Common myeloid progenitor, CD34-positive (primary cell): ENCODE data around the gene MAN1A2.
A peak's percentile ranks its signal among the peaks of the same experiment; 100 is the strongest.

Source experiments
- CTCF ChIA-PET: fragments of 350-600 bp; sonication (Branson Sonifier 250); formaldehyde crosslinking; loops from one replicate; lab custom pipeline; 2021; ENCODE audit warnings: antibody characterized with exemption; lab: Charles Lee
- POLR2A ChIA-PET: fragments of 350-600 bp; sonication (Branson Sonifier 250); formaldehyde crosslinking; loops from one replicate; lab custom pipeline; 2021; ENCODE audit warnings: antibody characterized with exemption; lab: Charles Lee
- DNase-seq, 3 donors: peaks; one replicate each; pipeline versions ENCODE4 v3.0.0 to v3.0.0-alpha.2; 2013
- H3K27ac ChIP-seq, 2 experiments: 1 replicate in 1 of 2; 2 replicates in 1 of 2; pipeline ENCODE4 v1.7.0; 2013; ENCODE audit warnings: inconsistent platforms in 2 of 2, low read length in 2 of 2, mild to moderate bottlenecking in 2 of 2, low read depth in 1 of 2, moderate library complexity in 1 of 2; ENCODE audit not compliant: severe bottlenecking in 2 of 2, insufficient read depth in 1 of 2, poor library complexity in 1 of 2
- H3K27me3 ChIP-seq, 5 experiments: replicated peaks in 2 of 5; 1 replicate in 3 of 5; 2 replicates in 2 of 5; pipeline versions ENCODE4 v1.6.1 to v1.7.0; 2013; ENCODE audit warnings: low read length in 4 of 5, mild to moderate bottlenecking in 2 of 5, moderate library complexity in 2 of 5, inconsistent platforms in 1 of 5; ENCODE audit not compliant: insufficient read depth in 5 of 5, control insufficient read depth in 4 of 5
- H3K36me3 ChIP-seq, 4 experiments: 1 replicate in 2 of 4; 2 replicates in 2 of 4; pipeline versions ENCODE4 v1.6.1 to v1.7.0; 2013; ENCODE audit warnings: low read length in 3 of 4, control low read depth in 1 of 4, mild to moderate bottlenecking in 1 of 4; ENCODE audit not compliant: control insufficient read depth in 4 of 4, insufficient read depth in 4 of 4
- H3K4me1 ChIP-seq, 4 experiments: 1 replicate in 3 of 4; 2 replicates in 1 of 4; pipeline versions ENCODE4 v1.6.1 to v1.7.1; 2013; ENCODE audit warnings: low read length in 3 of 4, mild to moderate bottlenecking in 3 of 4, control low read depth in 1 of 4, inconsistent platforms in 1 of 4, moderate library complexity in 1 of 4; ENCODE audit not compliant: control insufficient read depth in 4 of 4, insufficient read depth in 4 of 4; ENCODE audit errors: control extremely low read depth in 1 of 4
- H3K4me3 ChIP-seq, 7 experiments: 1 replicate in 4 of 7; 2 replicates in 3 of 7; pipeline versions ENCODE4 v1.5.1 to v1.7.0; 2013; ENCODE audit warnings: mild to moderate bottlenecking in 7 of 7, low read length in 6 of 7, moderate library complexity in 6 of 7, inconsistent platforms in 2 of 7, low read depth in 2 of 7, control low read depth in 1 of 7; ENCODE audit not compliant: insufficient read depth in 4 of 7, control insufficient read depth in 1 of 7; ENCODE audit errors: extremely low read depth in 1 of 7
- H3K9me3 ChIP-seq, 5 experiments: 1 replicate in 4 of 5; 2 replicates in 1 of 5; pipeline versions ENCODE4 v1.6.1 to v1.7.1; 2013; ENCODE audit warnings: low read length in 4 of 5, mild to moderate bottlenecking in 2 of 5, inconsistent platforms in 1 of 5, low read depth in 1 of 5, moderate library complexity in 1 of 5; ENCODE audit not compliant: control insufficient read depth in 4 of 5, insufficient read depth in 2 of 5; ENCODE audit errors: control extremely low read depth in 1 of 5
- WGBS: methylation state at CpG from one replicate; pipeline ENCODE4 v1.1.5; 2013; ENCODE audit not compliant: insufficient coverage; 5-methylcytosine and 5-hydroxymethylcytosine counted together

MAN1A2 gene

DNA sequence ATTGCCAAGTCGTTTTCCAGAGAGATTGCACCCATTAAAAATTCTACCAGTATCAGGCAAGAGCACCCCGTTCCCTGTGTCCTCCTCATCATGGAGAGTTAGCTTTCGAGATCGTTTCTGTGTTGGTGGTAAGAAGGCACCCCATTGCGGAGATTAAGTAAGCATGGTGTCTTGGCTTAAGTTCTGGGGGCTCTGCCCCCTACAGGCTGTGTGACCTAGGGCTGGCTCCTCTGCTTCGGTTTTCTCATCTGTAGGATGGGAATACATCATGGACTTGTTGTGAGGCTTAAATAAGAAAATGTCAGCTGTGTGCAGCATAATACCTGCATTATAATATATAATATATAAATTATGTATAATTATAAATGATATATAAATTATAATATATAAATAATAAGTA, 201.8 kb downstream of the MAN1A2 start:
- H3K27ac ChIP-seq, result no peak overlapping the region
- ChIA-PET CTCF (interaction anchor here (1.4 to 1.7 kb wide), 2 partner anchors 34 to 118 kb away, joined by 3 to 8 read pairs; no protein-coding TSS in a partner anchor), POLR2A (no interaction called here)
- WGBS, result 100% methylated on average over 2 of the region's 6 CpGs
- no peak overlapping the region for H3K4me3 ChIP-seq
- peaks cover 0 to 27% (median 12%) of the 10 kb centered on the region in 4 experiments for H3K4me1 ChIP-seq
- no peak for DNase-seq
- peaks cover 0 to 1% (median 0%) of the 10 kb centered on the region in 5 experiments for H3K27me3 ChIP-seq
- H3K9me3 ChIP-seq, result no peaks in the 10 kb centered on the region
- H3K36me3 ChIP-seq, result no peaks in the 10 kb centered on the region

DNA sequence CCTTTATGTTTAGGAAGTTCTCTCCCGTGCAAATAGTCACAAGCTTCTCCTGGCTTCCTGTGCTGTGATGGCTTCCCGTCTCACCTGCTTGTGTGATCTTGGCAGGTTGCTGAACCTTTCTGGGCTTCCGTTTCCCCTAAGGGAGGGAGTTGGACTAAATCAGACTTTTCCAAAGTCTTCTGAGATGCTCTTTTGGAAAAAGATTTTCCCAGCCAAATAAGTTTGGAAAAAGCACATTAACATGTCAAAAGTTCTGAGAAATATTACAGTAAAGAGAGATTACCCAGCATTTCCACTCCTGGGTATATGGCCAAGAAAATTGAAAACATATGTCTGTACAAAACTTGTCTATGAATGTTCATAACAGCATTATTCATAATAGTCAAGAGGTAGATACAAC, 202.6 kb downstream of the MAN1A2 start:
- Histone ChIP-seq H3K4me1 (peaks cover 0 to 19% (median 6%) of the 10 kb centered on the region in 4 experiments), H3K27me3 (peaks cover 0 to 1% (median 0%) of the 10 kb centered on the region in 5 experiments), H3K27ac (no peak overlapping the region), H3K4me3 (no peak overlapping the region), H3K9me3 (no peaks in the 10 kb centered on the region), H3K36me3 (no peaks in the 10 kb centered on the region)
- POLR2A ChIA-PET, result no interaction called here
- CTCF ChIA-PET, result no interaction called here
- DNase-seq, result no peak
- WGBS, result 40% methylated on average over 1 of the region's 3 CpGs

DNA sequence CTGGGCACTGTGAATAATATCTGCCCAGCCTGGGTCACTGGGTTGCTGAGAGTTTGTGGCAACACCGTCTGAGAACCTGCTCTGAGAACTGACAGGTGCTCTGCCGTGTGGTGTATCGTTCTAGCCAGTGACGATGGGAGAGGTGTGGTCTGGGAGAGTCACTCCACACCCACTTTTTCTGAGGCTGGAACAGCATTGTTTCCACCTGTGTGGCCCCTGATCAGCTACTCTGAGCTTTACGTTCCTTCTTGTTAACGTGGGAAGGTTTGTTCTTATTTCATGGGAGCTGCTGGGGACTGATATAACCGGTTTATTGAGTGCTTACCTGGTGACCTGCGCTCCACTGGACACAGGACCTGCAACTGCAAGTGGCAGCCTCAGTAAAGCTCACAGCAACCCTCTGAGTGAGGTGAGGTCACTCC, 203.8 kb downstream of the MAN1A2 start:
- WGBS, result 100% methylated on average over 1 of the region's 8 CpGs
- Histone ChIP-seq H3K4me3 (no peak overlapping the region), H3K27ac (no peak overlapping the region), H3K4me1 (peaks cover 0 to 10% (median 4%) of the 10 kb centered on the region in 4 experiments), H3K36me3 (no peaks in the 10 kb centered on the region), H3K9me3 (no peaks in the 10 kb centered on the region), H3K27me3 (peaks cover 0 to 1% (median 0%) of the 10 kb centered on the region in 5 experiments)
- CTCF ChIA-PET, result interaction anchor here (1.1 kb wide), 1 partner anchor 38 kb away, joined by 3 read pairs; no protein-coding TSS in a partner anchor
- POLR2A ChIA-PET, result interaction anchor here (0.6 kb wide), 1 partner anchor 282 kb away, joined by 4 read pairs; no protein-coding TSS in a partner anchor
- no peak for DNase-seq

DNA sequence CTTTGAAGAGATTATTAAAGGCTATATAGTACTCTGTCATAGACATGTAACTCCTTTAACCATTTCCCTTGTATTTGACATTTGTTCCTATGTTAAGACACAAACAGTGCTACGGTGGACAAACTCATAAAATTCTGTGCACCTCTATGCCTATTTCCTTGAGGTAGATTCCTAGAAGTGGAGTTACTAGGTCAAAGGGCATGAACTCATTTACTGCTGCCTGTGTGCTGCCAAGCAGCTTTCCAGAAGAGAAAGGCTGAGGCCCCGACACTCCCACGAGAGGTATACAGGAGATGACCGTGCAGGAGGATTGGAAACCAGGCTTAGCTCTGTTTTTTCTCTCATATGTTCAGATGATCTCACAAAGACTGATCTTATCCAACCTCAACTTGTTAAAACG, 204.2 kb downstream of the MAN1A2 start:
- Histone ChIP-seq H3K27me3 (peaks cover 0 to 1% (median 0%) of the 10 kb centered on the region in 5 experiments), H3K36me3 (no peaks in the 10 kb centered on the region), H3K4me3 (no peak overlapping the region), H3K9me3 (no peaks in the 10 kb centered on the region), H3K4me1 (peaks cover 0 to 10% (median 4%) of the 10 kb centered on the region in 4 experiments), H3K27ac (no peak overlapping the region)
- POLR2A ChIA-PET, result no interaction called here
- CTCF ChIA-PET, result interaction anchor here (1.1 kb wide), 1 partner anchor 38 kb away, joined by 3 read pairs; no protein-coding TSS in a partner anchor
- WGBS, result 97% methylated on average over 5 of the region's 5 CpGs
- no peak for DNase-seq

DNA sequence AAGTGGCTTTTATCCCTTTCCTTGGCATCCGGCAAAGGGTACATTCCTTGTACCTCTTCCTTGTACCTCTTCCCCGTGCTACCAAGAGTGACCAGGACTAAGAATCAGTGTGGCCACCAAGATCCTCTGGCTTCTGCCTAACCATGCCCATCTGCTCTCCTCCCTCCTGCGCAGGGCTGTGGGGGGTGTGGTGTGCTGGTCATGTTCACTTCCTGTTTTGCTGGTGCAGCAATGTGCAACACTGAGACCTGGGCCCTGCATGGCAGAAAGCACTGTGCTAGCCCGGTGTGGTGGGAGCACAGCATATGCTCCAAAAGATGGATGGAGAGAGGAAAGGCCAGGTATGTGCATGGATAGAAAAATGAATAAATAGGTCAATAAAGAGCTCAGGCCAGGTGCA, 205.3 kb downstream of the MAN1A2 start:
- peaks cover 0 to 10% (median 4%) of the 10 kb centered on the region in 4 experiments for H3K4me1 ChIP-seq
- no peak overlapping the region for H3K27ac ChIP-seq
- peaks cover 0 to 1% (median 0%) of the 10 kb centered on the region in 5 experiments for H3K27me3 ChIP-seq
- POLR2A ChIA-PET, result no interaction called here
- no peaks in the 10 kb centered on the region for H3K36me3 ChIP-seq
- no peak overlapping the region for H3K4me3 ChIP-seq
- 50% methylated on average over 2 of the region's 4 CpGs for WGBS
- CTCF ChIA-PET, result no interaction called here
- peak in 2 of 3 donors; percentile 54 to 60 for DNase-seq
- H3K9me3 ChIP-seq, result no peaks in the 10 kb centered on the region

DNA sequence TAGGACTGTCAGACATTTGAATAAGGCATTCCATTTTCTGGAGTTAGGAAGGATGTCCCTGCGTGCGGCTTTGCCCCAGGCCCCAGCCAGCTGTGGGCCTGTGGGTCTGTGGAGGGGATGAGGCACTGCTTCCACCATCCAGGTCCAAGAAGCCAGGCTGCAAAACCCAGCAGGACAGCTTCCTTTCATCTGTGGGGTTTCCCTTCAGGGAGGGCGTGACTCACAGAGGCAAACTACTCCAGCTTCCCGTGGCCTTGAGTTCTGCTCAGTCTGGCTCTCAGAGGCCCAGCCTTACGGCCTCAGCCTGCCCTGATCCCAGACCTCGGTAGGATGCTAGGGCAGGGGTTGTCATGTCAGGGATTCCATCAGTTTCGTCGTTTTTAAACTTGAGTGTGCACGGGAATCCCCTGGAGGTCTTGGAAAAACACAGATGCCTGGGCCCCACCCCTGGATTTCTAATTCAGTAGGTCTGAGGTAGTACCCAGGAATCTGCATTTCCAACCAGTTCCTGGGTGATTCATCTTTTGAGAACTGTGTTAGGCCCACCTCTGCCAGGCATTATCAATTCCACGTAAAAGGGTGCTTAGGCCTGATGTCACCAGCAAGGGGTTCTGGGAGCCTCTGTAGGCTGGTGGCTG, 206.3 kb downstream of the MAN1A2 start:
- Histone ChIP-seq H3K4me1 (peaks cover 0 to 10% (median 4%) of the 10 kb centered on the region in 4 experiments), H3K27me3 (peaks cover 0 to 1% (median 0%) of the 10 kb centered on the region in 5 experiments), H3K27ac (no peak overlapping the region), H3K36me3 (no peaks in the 10 kb centered on the region), H3K4me3 (no peak overlapping the region), H3K9me3 (no peaks in the 10 kb centered on the region)
- ChIA-PET CTCF (no interaction called here), POLR2A (no interaction called here)
- peak in 1 of 3 donors; percentile 6 for DNase-seq
- 92% methylated on average over 10 of the region's 10 CpGs for WGBS

DNA sequence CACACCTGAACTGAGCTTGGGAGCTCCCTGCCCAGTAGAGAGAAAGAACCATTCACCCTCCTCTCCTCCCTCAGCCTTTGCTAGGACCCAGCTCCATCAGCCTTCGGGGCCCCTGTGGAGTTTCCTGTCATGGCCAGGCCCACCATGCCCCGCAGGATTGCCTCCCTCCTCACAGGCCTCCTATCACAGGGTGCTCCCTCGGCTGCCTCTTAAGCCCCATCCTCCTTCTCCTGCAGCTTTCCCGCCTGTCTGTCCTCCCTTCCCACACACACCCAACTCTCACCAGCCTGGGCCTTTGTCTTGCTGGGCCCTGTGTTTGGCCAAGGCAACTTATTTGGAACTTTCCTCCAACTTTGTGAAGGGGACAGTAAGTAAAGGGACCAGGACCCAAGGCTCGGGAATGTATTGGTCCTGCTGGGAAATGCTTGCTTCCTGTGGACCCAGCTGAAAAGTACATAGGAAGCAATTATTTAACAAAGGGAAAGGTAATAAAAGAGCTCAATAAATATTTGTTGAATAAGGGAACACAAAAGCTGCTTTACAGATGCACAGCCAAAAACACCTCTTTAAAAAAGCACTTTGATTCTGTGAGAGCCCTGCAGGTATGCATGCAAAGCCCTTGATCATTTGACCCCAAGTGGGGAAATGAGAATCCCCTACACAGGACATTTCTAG, 207.0 kb downstream of the MAN1A2 start:
- Histone ChIP-seq H3K36me3 (no peaks in the 10 kb centered on the region), H3K4me3 (no peak overlapping the region), H3K9me3 (no peaks in the 10 kb centered on the region), H3K4me1 (peaks cover 0 to 10% (median 4%) of the 10 kb centered on the region in 4 experiments), H3K27ac (no peak overlapping the region), H3K27me3 (no peaks in the 10 kb centered on the region)
- 93% methylated on average over 4 of the region's 5 CpGs for WGBS
- ChIA-PET CTCF (no interaction called here), POLR2A (interaction anchor here (0.6 kb wide), 1 partner anchor 25 kb away, joined by 3 read pairs; no protein-coding TSS in a partner anchor)
- DNase-seq, result no peak
